K562 (cell line): ENCODE measurements around the gene GATAD1.
"Not testable (repeated sequence)": the region's sequence is repeated elsewhere in the genome, so short reads cannot be mapped to it uniquely, and the experiment has no call there.

ENCODE experiments used
- YBX1 ChIP-seq: fragments of 450-650 bp; IDR thresholded peaks from 2 replicates; pipeline ENCODE4 v1.7.1; 2016; ENCODE audit warnings: mild to moderate bottlenecking
- ZFP36 ChIP-seq: fragments of 150-350 bp; IDR thresholded peaks from 2 replicates; pipeline ENCODE4 v1.6.1; 2018; ENCODE audit warnings: low read length, low read depth; ENCODE audit not compliant: partially characterized antibody

- not testable (repeated sequence) for TF ChIP-seq ZFP36, YBX1
Observed at GRCh38 chr7:92468589-92468988, 21.3 kb downstream of the GATAD1 start.
